Natural killer cell (primary cell): ENCODE data around the gene TNNI2. TPM values are rescaled to one million over a fixed set of nuclear protein-coding genes. Genes with fewer than 3 reads are reported as not detected.
A peak's percentile ranks its signal among the peaks of the same experiment; 100 is the strongest.

Source experiments
- ATAC-seq, 3 donors: fragments of 150-1000 bp in 2 of 3; fragments of 200-7000 bp in 1 of 3; cut with Tn5 transposase; 1 replicate in 1 of 3; 2 replicates in 2 of 3; pipeline ENCODE4 v1.10.0; 2021; ENCODE audit warnings: mild to moderate bottlenecking in 2 of 3, moderate library complexity in 2 of 3
- DNase-seq, 2 donors: peaks; one replicate each; pipeline versions ENCODE4 v3.0.0 to v3.0.0-alpha.2; 2013 to 2021; ENCODE audit warnings: mixed read lengths in 1 of 2
- H3K27ac ChIP-seq: one replicate; pipeline ENCODE4 v1.5.1; 2013; ENCODE audit warnings: mild to moderate bottlenecking, low read length
- H3K27me3 ChIP-seq: one replicate; pipeline ENCODE4 v1.6.1; 2013; ENCODE audit warnings: low read length; ENCODE audit not compliant: control insufficient read depth, insufficient read depth
- H3K36me3 ChIP-seq: one replicate; pipeline ENCODE4 v1.6.1; 2013; ENCODE audit warnings: low read length; ENCODE audit not compliant: control insufficient read depth, insufficient read depth
- H3K4me1 ChIP-seq: one replicate; pipeline ENCODE4 v1.6.1; 2013; ENCODE audit warnings: low read length; ENCODE audit not compliant: control insufficient read depth, insufficient read depth
- H3K4me3 ChIP-seq: one replicate; pipeline ENCODE4 v1.5.1; 2013; ENCODE audit warnings: low read length
- H3K9me3 ChIP-seq: one replicate; pipeline ENCODE4 v1.6.1; 2013; ENCODE audit warnings: low read length; ENCODE audit not compliant: control insufficient read depth, insufficient read depth
- H3K27ac Mint-ChIP-seq, 2 donors: one replicate each; pipeline ENCODE4 v1.8.0; 2022; ENCODE audit warnings: mild to moderate bottlenecking in 2 of 2, mixed read lengths in 2 of 2, moderate library complexity in 1 of 2
- H3K27me3 Mint-ChIP-seq, 2 donors: one replicate each; pipeline ENCODE4 v1.8.0; 2022; ENCODE audit warnings: low read depth in 2 of 2, mixed read lengths in 2 of 2
- H3K36me3 Mint-ChIP-seq: one replicate; pipeline ENCODE4 v1.8.0; 2022; ENCODE audit warnings: mixed read lengths
- H3K4me1 Mint-ChIP-seq, 2 donors: one replicate each; pipeline ENCODE4 v1.8.0; 2022; ENCODE audit warnings: mixed read lengths in 2 of 2
- H3K4me3 Mint-ChIP-seq: one replicate; pipeline ENCODE4 v1.8.0; 2022; ENCODE audit warnings: mild to moderate bottlenecking, moderate library complexity, mixed read lengths
- H3K9me3 Mint-ChIP-seq, 2 donors: one replicate each; pipeline ENCODE4 v1.8.0; 2022; ENCODE audit warnings: mixed read lengths in 2 of 2
- WGBS: methylation state at CpG from one replicate; pipeline ENCODE4 v1.1.7; 2013; ENCODE audit warnings: missing lambda C conversion rate; ENCODE audit not compliant: insufficient coverage; 5-methylcytosine and 5-hydroxymethylcytosine counted together
- intact Hi-C: fragments of 100-400 bp; cut with micrococcal nuclease; formaldehyde crosslinking; loops from one replicate; pipeline ENCODE4 v1.14.2; 2022
- total RNA-seq, 4 donors: library from RNA; stranded (reverse); fragments of 120-200 nt in 1 of 4; gene quantifications; one replicate each; pipeline versions ENCODE4 v1.2.3 to v1.2.4, GENCODE V29; 2013 to 2022
- TF ChIP-seq, protein P1 (sequence below): fragments of 200-600 bp; IDR thresholded peaks from one replicate; pipeline ENCODE4 v1.8.0; 2022; ENCODE audit warnings: antibody characterized with exemption

Gene TNNI2
- total RNA-seq, 3 donors from 2014 or later (not counting 1 experiment from before 2014, with no cell fraction given): 1.2 to 5.4 (median 3.6) TPM

- ATAC-seq: no peak
Observed at GRCh38 chr11:1861435-1862411, 22.9 kb downstream of the TNNI2 start.

GRCh38 chr11:1862588-1863351, 24.0 kb downstream of the TNNI2 start:
- no peaks in the 10 kb centered on the region for H3K9me3 Mint-ChIP-seq
- 93% methylated on average over 14 of the region's 14 CpGs for WGBS
- H3K36me3 Mint-ChIP-seq: no peaks in the 10 kb centered on the region
- H3K4me1 Mint-ChIP-seq: peaks cover 7 to 10% of the 10 kb centered on the region in 2 donors
- no peak overlapping the region for H3K27ac ChIP-seq
- no peak overlapping the region for H3K27ac Mint-ChIP-seq
- TF ChIP-seq, protein P1, sequence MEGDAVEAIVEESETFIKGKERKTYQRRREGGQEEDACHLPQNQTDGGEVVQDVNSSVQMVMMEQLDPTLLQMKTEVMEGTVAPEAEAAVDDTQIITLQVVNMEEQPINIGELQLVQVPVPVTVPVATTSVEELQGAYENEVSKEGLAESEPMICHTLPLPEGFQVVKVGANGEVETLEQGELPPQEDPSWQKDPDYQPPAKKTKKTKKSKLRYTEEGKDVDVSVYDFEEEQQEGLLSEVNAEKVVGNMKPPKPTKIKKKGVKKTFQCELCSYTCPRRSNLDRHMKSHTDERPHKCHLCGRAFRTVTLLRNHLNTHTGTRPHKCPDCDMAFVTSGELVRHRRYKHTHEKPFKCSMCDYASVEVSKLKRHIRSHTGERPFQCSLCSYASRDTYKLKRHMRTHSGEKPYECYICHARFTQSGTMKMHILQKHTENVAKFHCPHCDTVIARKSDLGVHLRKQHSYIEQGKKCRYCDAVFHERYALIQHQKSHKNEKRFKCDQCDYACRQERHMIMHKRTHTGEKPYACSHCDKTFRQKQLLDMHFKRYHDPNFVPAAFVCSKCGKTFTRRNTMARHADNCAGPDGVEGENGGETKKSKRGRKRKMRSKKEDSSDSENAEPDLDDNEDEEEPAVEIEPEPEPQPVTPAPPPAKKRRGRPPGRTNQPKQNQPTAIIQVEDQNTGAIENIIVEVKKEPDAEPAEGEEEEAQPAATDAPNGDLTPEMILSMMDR: no peak
- intact Hi-C loops: no loop called here
- H3K36me3 ChIP-seq: peaks cover 30% of the 10 kb centered on the region
- ATAC-seq (no peak), DNase-seq (no peak)
- no peak overlapping the region for H3K4me3 ChIP-seq
- no peak overlapping the region for H3K4me3 Mint-ChIP-seq
- peaks cover 76% of the 10 kb centered on the region for H3K4me1 ChIP-seq
- no peaks in the 10 kb centered on the region for H3K27me3 Mint-ChIP-seq
- H3K27me3 ChIP-seq: no peaks in the 10 kb centered on the region
- H3K9me3 ChIP-seq: no peaks in the 10 kb centered on the region

More at GRCh38 chr11:1861435-1862411, 22.9 kb downstream of the TNNI2 start:
- H3K27ac ChIP-seq: no peak overlapping the region
- Mint-ChIP-seq H3K36me3 (no peaks in the 10 kb centered on the region), H3K9me3 (no peaks in the 10 kb centered on the region), H3K27me3 (no peaks in the 10 kb centered on the region), H3K4me3 (no peak overlapping the region), H3K27ac (no peak overlapping the region), H3K4me1 (peaks cover 6 to 9% of the 10 kb centered on the region in 2 donors)
- DNase-seq: no peak
- no peaks in the 10 kb centered on the region for H3K9me3 ChIP-seq
- H3K4me1 ChIP-seq: peaks cover 76% of the 10 kb centered on the region
- WGBS: over 99% methylated on average over 3 of the region's 4 CpGs
- TF ChIP-seq, protein P1: no peak
- H3K27me3 ChIP-seq: no peaks in the 10 kb centered on the region
- peaks cover 34% of the 10 kb centered on the region for H3K36me3 ChIP-seq
- intact Hi-C loops: no loop called here
- no peak overlapping the region for H3K4me3 ChIP-seq

DNA sequence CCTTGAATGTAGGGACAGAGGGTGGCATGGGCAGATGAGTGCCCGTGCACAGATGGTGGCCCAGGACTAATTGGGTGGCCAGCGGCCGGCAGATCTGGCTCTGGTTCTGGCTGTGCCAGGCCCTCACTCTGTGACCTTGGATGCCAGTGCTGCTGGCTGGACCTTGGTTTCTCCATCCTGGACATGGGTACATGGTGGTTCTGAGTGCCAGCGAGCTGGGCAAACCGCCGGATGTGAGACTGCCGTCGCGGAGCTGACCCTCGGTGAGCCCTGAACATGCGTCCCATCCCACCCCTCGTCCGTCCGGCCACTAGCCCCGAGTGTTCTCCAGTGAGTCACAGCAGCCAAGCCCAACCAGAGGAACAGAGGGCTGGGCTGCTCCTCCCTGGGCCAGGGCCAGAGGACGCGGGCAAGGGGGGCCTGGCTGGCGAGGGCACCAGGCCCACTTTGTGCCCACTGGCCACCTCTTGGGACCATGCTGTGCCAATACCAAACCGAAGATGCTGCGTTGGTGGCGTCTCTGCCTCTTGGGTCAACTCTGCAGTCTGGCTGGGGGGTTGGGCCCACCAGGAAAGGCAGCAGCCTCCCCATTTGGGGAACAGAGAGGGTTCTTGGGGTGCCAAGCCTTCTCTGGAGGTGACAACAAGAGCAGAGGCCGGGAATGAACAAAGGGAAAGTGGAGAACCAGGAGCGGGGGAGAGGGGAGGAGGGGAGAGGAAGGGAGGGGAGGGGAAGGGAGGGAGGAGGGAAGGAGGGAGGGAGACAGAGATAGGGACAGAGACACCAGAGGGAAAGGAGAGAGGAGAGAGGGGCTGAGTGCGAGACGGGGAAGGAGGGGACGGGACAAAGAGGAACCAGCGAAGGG, 24.8 kb downstream of the TNNI2 start:
- H3K27me3 Mint-ChIP-seq: no peaks in the 10 kb centered on the region
- peak overlapping the region; percentile 32 for H3K4me3 Mint-ChIP-seq
- TF ChIP-seq, protein P1: no peak
- Histone ChIP-seq H3K4me1 (peaks cover 76% of the 10 kb centered on the region), H3K27ac (no peak overlapping the region), H3K4me3 (no peak overlapping the region), H3K27me3 (no peaks in the 10 kb centered on the region), H3K9me3 (no peaks in the 10 kb centered on the region), H3K36me3 (peaks cover 30% of the 10 kb centered on the region)
- WGBS: 72% methylated on average over 27 of the region's 27 CpGs
- H3K36me3 Mint-ChIP-seq: no peaks in the 10 kb centered on the region
- ATAC-seq (peak; percentile 54 to 70 (median 61)), DNase-seq (no peak)
- intact Hi-C loops: no loop called here
- H3K9me3 Mint-ChIP-seq: no peaks in the 10 kb centered on the region
- peaks cover 13 to 14% of the 10 kb centered on the region in 2 donors for H3K4me1 Mint-ChIP-seq
- H3K27ac Mint-ChIP-seq: peak overlapping the region in 1 of 2 donors; percentile 50
